ENCODE data around the gene FMN1.

The FMN1 gene

GRCh38 chr15:33045066-33045810, 149.3 kb downstream of the FMN1 start:
- DNase-seq: no peak

- DNase-seq: no peak
Observed at GRCh38 chr15:33044598-33044997, 149.9 kb downstream of the FMN1 start.

DNA sequence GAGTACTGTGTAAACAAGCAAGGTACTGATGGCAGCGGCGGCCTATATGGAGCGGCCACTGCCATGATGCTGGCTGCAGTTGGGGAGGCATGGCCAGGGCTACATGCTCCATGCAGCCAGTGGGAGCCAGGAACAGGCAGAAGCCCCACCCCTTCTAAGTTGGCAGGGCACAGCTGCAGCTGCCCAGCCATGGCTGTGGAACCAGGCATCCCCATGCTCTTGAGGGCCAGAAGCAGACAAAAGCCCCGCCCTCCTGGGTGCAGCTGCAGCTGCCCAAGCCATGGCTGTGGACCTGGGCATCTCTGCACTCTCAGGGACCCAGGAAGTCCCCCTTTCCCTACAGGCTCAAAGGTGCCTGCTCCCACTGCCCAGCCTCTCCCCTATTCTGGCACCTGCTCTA, 150.9 kb downstream of the FMN1 start:
- DNase-seq: no peak

DNA sequence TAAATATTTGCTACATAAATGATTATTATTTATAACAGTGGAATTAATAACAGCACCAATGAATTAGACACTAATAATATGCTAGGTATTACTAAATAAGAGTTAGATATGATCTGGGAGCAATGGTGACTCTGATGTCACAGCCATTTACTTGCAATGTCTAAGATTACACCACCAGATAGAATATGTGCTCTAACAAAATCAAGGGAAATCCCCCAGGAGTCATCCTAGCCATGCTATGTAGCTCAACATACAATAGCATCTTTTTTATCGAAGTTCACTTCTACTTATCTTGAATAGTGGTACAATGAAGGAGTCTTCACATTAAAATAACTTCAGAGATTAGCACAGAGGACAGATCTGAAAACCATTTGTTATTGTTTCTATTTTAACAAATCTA, 154.0 kb downstream of the FMN1 start:
- no peak for DNase-seq

- DNase-seq: no peak
Observed at GRCh38 chr15:33034588-33034987, 159.9 kb downstream of the FMN1 start.

DNA sequence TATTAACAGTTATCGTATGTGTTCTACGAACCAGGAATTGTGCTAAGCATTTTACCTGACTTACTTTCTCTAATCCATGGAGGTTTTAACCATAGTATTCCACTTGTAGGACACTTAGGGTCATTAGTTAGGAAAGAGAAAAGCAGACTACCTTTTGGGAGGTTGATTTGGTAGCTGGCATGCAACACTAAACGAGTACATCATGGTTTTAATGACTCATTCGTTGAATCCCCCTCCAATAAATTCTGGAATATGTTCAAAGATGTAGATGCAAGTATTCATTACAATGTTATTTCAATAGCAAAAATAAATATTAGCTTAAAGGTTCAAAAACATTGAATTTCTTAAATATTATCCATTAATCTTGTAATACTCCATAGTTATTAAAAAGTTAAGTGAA, 162.5 kb downstream of the FMN1 start:
- no peak for DNase-seq

- DNase-seq: no peak
Observed at GRCh38 chr15:33031324-33031821, 163.1 kb downstream of the FMN1 start.

DNA sequence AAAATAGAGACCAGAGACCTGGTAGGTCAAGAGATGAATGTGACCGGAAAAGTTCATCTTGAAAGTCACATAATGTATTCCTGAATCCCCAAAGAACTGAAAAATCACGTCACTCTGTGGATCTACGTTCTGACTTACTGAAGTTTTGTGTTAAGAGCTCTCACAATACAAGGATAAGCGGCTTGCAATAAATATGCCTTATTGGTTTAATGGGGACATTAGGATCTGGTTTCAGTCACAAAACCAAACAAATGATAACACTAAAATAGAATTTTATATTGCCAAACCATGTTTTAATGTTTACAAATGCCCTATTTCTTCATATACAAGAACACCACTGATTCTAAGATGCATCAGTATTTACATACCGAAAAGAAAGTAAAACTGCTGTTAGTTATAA, 164.2 kb downstream of the FMN1 start:
- DNase-seq: no peak

DNA sequence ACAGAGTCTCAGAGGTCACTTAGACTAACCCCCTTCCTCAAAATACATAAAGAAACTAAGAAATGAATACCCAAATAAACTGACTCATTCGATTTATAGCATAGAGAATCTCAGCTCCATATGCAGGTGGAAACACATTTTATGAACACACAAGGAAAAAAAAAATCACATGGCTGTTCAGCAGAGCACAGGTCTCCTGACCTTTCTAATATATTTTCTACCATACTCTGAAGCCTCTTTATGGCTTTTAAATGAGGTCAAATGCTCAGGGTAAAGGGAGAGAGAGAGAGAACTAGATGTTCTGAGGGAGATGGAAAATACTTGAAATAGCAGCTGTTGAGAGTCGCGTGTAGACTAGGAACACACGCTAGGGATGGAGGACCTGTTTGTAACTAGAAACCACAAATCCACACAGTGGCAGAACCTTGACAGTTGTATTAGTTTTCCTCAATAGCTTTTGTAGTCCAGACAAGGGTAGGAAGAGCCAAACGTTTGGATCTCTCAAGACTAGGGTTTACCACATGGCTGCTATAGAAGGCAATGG, 165.3 kb downstream of the FMN1 start:
- DNase-seq: no peak

- no peak for DNase-seq
Observed at GRCh38 chr15:33028495-33028894, 166.0 kb downstream of the FMN1 start.

GRCh38 chr15:33027306-33028035, 167.0 kb downstream of the FMN1 start:
- no peak for DNase-seq

GRCh38 chr15:33026614-33027013, 167.9 kb downstream of the FMN1 start:
- DNase-seq: no peak

DNA sequence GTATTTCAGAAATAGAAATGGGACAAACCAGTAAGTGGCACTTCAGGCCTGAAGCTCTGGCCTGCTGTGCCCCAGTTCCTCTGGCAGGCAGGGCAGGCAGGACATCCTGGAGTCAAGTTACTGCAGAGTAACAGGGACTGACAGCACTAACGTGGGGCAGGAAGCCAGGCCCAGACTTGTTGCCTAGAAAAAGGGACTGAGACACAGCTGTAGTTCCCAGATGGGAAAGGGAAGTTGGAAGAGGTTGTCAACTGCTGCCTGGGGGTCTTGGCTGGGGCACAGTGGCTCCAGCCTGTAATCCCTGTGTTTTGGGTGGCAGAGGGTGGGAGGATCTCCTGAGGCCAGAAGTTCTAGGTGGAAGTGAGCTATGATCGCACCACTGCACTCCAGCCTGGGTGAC, 171.9 kb downstream of the FMN1 start:
- no peak for DNase-seq

GRCh38 chr15:33021806-33022389, 172.6 kb downstream of the FMN1 start:
- DNase-seq: peak in 1 of 2 donors; percentile 13

DNA sequence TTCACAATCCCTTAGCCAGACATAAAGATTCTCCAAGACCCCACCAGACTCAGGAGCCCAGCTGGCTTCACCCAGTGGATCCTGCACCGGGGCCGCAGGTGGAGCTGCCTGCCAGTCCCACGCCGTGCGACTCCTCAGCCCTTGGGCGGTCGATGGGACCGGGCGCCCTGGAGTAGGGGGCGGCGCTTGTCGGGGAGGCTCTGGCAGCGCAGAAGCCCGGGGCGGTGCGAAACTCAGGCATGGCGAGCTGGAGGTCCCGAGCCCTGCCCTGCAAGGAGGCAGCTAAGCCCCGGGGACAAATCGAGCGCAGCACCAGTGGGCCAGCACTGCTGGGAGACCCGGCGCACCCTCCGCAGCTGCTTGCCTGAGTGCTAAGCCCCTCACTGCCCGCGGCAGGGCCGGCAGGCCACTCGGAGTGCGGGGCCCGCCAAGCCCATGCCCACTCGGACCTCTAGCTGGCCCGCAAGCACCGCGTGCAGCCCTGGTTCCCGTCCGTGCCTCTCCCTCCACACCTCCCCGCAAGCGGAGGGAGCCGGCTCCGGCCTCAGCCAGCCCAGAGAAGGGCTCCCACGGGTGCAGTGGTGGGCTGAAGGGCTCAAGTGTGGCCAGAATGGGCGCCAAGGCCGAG, 175.0 kb downstream of the FMN1 start:
- DNase-seq: no peak

DNA sequence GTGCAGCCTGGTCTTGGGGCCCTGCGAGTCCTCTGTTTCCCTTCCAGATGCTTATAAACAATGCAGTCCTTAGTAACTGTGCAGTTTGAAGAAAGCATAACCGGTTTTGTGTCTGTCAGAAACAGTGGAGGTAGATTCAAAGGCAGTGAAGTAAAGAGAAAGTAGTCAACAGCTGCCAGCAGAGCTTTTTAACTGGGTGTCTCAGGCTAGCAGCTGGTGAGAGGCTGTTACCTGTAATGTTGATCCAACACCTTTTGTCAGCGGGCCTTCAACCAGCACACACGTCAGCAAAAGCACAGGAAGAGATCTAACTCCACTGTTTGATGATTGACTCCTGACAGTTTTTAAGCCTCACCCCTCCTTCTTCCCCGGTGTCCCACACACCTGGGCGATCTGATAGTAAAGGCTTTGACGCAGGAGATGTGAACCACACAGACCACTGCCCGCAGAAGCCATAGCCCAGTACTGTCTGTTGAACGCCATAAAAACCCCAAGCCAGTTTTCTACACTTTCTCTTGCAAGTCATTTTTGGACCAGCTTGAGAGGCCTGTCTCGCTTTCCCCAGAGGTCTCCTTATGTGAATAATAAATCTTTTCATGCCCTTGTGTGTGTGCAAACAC, 178.0 kb downstream of the FMN1 start:
- DNase-seq: no peak

DNA sequence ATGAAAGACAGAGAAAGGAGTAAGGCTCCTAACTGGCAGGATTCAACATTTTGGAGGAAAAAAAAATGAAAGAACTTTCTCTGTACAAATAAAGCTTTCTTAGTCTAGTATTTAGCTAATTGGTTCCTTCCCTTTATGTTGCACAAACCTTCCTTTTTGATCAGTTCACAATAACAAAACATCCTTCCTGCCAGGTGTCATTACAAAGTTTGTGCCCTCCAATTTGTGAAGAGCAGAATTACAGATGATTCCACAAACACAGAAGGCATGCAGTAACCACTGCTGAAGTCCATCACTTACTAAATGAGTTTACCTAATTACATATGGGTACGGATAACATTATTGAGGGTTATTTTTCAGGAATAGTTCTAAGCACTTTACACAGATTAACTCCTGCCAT, 179.9 kb downstream of the FMN1 start:
- DNase-seq: no peak

DNA sequence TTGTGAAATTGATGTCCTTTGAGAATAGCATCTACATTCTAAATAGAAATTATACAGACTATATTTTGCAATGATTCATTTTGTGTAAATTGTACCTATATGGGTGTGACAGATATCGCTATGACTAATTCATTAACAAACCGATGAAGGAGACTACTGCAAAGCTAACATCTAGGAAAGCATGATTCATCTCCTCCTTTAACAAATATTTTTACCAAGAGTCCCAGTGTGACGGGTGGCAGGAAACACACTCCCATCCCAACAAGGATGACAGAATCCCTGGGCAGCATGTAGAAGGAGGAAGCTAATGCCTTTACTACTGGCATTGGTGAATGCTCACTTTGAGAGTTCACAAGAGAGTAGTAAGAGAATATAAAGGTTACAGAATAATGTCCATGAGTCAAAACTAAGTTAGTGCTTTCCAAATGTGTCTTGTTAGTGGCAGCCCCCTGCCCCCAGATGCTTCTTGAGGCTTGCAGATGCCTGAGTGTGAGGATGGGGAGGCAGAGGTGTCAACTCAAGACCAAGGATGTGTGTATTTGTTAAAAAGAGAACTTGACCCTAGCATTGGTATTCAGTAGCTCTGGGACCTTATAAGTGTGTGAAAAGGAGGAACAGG, 180.6 kb downstream of the FMN1 start:
- no peak for DNase-seq

DNA sequence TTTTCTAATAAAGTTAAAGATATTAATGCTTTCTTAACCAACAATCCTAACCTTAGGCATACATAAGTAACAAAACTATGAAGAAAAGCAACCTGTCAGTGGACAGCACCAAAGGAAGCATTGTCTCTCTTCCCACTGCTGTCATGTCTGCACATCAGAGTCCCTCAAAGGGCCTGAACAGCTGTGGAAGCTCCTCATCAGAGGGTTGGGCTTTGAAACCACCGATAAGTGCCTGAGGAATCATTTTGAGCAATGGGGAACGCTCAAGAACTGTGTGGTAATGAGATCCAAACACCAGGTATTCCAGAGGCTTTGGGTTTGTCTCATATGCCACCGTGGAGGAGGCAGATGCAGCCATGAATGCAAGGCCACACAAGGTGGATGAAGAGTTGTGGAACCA, 182.5 kb downstream of the FMN1 start:
- DNase-seq: no peak

DNA sequence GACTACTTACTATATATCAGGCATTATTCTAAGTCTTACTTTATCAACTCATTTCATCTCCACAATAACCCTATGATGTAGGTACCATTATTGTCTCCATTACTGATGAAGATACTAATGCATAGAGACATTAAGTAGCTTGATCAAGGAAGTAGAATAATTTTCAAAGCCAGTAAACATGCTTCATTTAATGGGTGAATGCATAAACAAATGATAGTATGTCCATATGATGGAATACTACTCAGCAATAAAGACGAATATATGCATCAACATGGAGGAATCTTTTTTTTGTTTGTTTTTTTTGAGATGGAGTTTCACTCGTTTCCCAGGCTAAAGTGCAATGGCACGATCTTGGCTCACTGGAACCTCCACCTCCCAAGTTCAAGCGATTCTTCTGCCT, 184.9 kb downstream of the FMN1 start:
- no peak for DNase-seq

DNA sequence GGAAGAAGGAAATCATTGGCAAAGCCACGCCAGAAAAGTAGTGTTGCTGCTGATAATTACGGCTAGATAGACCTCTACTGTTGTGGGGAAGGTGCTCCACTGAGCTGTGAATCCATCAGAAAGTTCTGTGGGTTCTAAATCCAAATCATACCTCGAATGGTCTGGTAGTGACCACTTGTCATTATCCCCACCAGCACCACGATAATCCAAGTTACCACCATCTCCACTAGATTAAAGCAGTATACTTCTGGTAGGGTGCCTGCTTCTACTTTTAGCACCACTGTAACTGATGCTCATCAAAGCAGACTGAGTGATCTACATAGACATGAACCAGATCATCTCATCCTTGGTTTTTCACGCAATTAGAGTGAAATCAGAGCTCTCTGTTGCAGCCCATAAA, 185.5 kb downstream of the FMN1 start:
- no peak for DNase-seq

DNA sequence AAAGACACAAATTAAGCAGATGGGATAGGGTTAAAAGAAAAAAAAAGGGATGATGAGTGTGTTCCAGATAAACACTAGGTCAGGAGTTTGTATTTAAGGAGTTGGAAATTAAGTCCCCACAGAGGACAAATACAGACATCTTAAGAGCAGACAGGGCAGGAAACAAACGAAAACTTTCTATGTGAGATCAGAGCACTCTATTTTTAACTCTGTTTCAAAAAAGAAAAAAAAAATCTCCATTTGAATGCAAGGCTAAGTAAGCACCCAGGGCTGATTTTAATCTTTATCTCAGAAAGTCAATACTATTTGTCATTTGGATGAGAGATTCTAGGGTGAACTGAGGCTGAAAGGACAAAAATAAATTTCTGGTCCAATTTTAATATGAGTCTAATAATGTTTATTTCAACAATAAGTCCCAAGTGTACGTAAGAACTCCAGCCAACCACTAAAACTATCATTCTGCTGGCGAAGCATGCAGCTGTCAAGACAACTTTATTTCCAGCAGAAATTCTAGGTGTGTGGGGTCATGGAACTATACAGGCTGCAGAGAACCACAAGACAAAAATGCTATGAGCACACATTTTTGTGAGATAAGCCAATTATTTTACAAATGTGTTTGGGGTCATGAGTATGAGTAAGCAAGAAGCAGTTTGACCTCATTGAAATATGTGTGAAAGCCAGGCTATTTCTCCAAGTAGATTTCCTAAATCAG, 186.1 kb downstream of the FMN1 start:
- no peak for DNase-seq

All from activated CD4-positive, alpha-beta T cell treated with anti-CD3 and anti-CD28 coated beads for 4 hours (primary cell).